Hepatocyte (in vitro differentiated cells): Measurements from ENCODE around the gene HYLS1. TPM values are rescaled to one million over a fixed set of nuclear protein-coding genes. Genes with fewer than 3 reads are reported as not detected.

Experiments used
- DNase-seq: peaks from one replicate; pipeline ENCODE4 v3.0.0-alpha.2; 2016; ENCODE audit warnings: low spot score
- H2AFZ ChIP-seq: fragments of 200-600 bp; sonication (generic); 2 replicates; pipeline ENCODE4 v1.6.0; 2016; ENCODE audit warnings: antibody characterized with exemption, mild to moderate bottlenecking
- H3K27ac ChIP-seq: fragments of 200-600 bp; sonication (generic); 2 replicates; pipeline ENCODE4 v1.5.1; 2016; ENCODE audit warnings: mild to moderate bottlenecking
- H3K27me3 ChIP-seq: fragments of 200-600 bp; sonication (generic); 2 replicates; pipeline ENCODE4 v1.6.1; 2016
- H3K36me3 ChIP-seq: fragments of 200-600 bp; sonication (generic); replicated peaks from 2 replicates; pipeline ENCODE4 v1.5.1; 2016; ENCODE audit warnings: low read depth; ENCODE audit not compliant: insufficient read depth
- H3K4me1 ChIP-seq: fragments of 200-600 bp; sonication (generic); 2 replicates; pipeline ENCODE4 v1.5.1; 2016; ENCODE audit warnings: mild to moderate bottlenecking, moderate library complexity; ENCODE audit not compliant: insufficient read depth
- H3K4me2 ChIP-seq: fragments of 200-600 bp; sonication (generic); 2 replicates; pipeline ENCODE4 v1.6.0; 2016
- H3K4me3 ChIP-seq: fragments of 200-600 bp; sonication (generic); 2 replicates; pipeline ENCODE4 v1.5.1; 2016; ENCODE audit warnings: mild to moderate bottlenecking
- H3K79me2 ChIP-seq: fragments of 200-600 bp; sonication (generic); 2 replicates; pipeline ENCODE4 v1.6.0; 2017; ENCODE audit warnings: mild to moderate bottlenecking
- H3K9me2 ChIP-seq: fragments of 200-600 bp; sonication (generic); replicated peaks from 2 replicates; pipeline ENCODE4 v1.6.0; 2017; ENCODE audit warnings: mild to moderate bottlenecking; ENCODE audit not compliant: insufficient read depth
- H3K9me3 ChIP-seq: fragments of 200-600 bp; sonication (generic); 2 replicates; pipeline ENCODE4 v1.5.1; 2016; ENCODE audit warnings: low read depth, mild to moderate bottlenecking
- H4K20me1 ChIP-seq: fragments of 200-600 bp; sonication (generic); 2 replicates; pipeline ENCODE4 v1.6.0; 2016; ENCODE audit warnings: mild to moderate bottlenecking; ENCODE audit not compliant: insufficient read depth, poor library complexity, severe bottlenecking
- EZH2 ChIP-seq: fragments of 200-600 bp; sonication (generic); IDR thresholded peaks from 2 replicates; pipeline ENCODE4 v1.6.1; 2016; ENCODE audit warnings: antibody characterized with exemption, mild to moderate bottlenecking, borderline replicate concordance
- EZH2phosphoT487 ChIP-seq: fragments of 200-600 bp; sonication (generic); IDR thresholded peaks from one replicate; pipeline ENCODE4 v1.6.1; 2018; ENCODE audit warnings: antibody characterized with exemption, mild to moderate bottlenecking, low read depth, moderate library complexity; ENCODE audit not compliant: unreplicated experiment, severe bottlenecking
- WGBS: methylation state at CpG from one replicate; pipeline ENCODE4 v1.1.6; 2016; ENCODE audit warnings: low lambda C conversion rate; ENCODE audit errors: missing lambda C conversion rate; 5-methylcytosine and 5-hydroxymethylcytosine counted together
- polyA plus RNA-seq: library from polyadenylated mRNA; unstranded; fragments of >200 nt; fragmentation: Nextera tagmentation; extraction: Ambion mirVana; gene quantifications from 2 replicates; pipeline ENCODE4 v1.2.1, GENCODE V29; 2016
- total RNA-seq: library from RNA; depleted of rRNA; stranded (reverse); fragments of >200 nt; gene quantifications from 2 replicates; pipeline ENCODE4 v1.2.3, GENCODE V29; 2014
- TF ChIP-seq, protein P1 (sequence below): fragments of 200-600 bp; sonication (generic); IDR thresholded peaks from 2 replicates; pipeline ENCODE4 v1.5.1; 2016; ENCODE audit warnings: antibody characterized with exemption, mild to moderate bottlenecking; ENCODE audit not compliant: poor library complexity

Gene HYLS1
- total and polyA plus RNA-seq, 2 experiments from 2014 or later, result 5.4 to 5.7 TPM

DNA sequence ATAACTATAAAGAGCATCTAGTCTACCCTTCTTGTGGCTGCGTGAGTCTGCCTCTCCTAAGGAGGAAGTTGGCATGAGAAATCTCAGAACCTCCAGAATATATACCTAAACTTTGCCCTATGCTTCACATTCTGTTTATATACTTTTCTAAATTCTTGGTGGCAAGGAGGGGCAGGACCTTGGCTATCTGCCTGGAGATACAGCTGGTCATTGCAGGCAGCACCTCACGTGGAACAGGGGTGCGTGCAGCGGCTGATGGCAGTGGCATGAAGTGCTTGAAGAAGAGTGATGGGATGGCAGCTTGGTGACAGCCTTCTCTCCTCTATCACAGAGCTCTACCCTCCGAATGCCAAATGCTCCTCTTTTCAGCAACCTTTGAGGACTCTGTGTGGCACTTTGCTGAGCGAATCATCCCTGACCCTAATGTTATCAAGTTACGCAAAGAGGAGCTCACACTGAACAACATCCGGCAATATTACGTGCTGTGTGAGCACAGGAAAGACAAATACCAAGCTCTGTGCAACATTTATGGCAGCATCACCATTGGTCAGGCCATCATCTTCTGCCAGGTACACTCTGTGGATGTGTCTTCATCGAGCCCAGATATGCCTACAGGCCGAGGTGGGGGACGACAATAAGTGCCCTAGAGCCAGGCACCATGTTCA is 29.3 kb downstream of the HYLS1 start:
- Histone ChIP-seq H3K27ac (no peak overlapping the region), H3K4me1 (no peaks in the 10 kb centered on the region), H3K9me3 (no peaks in the 10 kb centered on the region), H3K4me2 (no peak overlapping the region), H4K20me1 (no peaks in the 10 kb centered on the region), H2AFZ (no peak overlapping the region), H3K4me3 (no peak overlapping the region), H3K79me2 (no peaks in the 10 kb centered on the region), H3K27me3 (peaks cover 19% of the 10 kb centered on the region), H3K9me2 (no peaks in the 10 kb centered on the region), H3K36me3 (no peaks in the 10 kb centered on the region)
- TF ChIP-seq EZH2phosphoT487, result no peak
- TF ChIP-seq, protein P1, sequence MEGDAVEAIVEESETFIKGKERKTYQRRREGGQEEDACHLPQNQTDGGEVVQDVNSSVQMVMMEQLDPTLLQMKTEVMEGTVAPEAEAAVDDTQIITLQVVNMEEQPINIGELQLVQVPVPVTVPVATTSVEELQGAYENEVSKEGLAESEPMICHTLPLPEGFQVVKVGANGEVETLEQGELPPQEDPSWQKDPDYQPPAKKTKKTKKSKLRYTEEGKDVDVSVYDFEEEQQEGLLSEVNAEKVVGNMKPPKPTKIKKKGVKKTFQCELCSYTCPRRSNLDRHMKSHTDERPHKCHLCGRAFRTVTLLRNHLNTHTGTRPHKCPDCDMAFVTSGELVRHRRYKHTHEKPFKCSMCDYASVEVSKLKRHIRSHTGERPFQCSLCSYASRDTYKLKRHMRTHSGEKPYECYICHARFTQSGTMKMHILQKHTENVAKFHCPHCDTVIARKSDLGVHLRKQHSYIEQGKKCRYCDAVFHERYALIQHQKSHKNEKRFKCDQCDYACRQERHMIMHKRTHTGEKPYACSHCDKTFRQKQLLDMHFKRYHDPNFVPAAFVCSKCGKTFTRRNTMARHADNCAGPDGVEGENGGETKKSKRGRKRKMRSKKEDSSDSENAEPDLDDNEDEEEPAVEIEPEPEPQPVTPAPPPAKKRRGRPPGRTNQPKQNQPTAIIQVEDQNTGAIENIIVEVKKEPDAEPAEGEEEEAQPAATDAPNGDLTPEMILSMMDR, result no peak
- no peak for TF ChIP-seq EZH2
- no peak for DNase-seq
- WGBS, result 84% methylated on average over 12 of the region's 12 CpGs

DNA sequence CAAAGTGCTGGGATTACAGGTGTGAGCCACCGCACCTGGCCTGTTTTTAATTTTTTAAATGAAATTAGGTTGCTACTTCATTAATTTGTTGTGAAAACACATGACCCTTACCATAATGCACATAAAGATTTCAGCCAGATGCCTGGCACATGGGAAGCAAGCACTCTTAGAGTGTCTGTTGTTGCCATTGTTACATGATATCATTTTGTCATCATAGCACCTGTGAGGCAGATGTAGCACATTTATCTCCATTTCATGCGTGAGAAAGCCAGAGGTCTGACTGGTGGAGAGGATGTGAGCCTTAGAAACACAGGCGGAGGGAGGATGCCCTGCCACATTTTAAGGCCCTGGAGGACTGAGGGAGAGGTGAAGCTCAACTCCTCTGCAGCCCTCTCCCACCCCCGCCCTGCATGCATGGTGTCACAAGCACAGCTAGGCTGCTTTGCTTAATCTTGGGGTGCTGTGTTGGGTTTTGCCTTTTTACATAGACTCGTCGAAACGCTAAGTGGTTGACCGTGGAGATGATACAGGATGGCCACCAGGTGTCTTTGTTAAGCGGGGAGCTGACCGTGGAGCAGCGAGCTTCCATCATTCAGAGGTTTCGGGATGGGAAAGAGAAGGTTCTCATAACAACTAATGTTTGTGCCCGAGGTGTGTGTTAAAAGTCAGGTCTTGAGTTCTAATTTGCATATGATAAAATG is 30.8 kb downstream of the HYLS1 start:
- H3K36me3 ChIP-seq, result no peaks in the 10 kb centered on the region
- H3K27ac ChIP-seq, result no peak overlapping the region
- H3K9me2 ChIP-seq, result no peaks in the 10 kb centered on the region
- no peaks in the 10 kb centered on the region for H3K4me1 ChIP-seq
- DNase-seq, result no peak
- peaks cover 19% of the 10 kb centered on the region for H3K27me3 ChIP-seq
- H3K4me3 ChIP-seq, result no peak overlapping the region
- no peak overlapping the region for H3K4me2 ChIP-seq
- no peaks in the 10 kb centered on the region for H3K79me2 ChIP-seq
- WGBS, result 79% methylated on average over 13 of the region's 13 CpGs
- no peak overlapping the region for H2AFZ ChIP-seq
- TF ChIP-seq EZH2 (no peak), EZH2phosphoT487 (no peak)
- TF ChIP-seq, protein P1, result no peak
- H3K9me3 ChIP-seq, result no peaks in the 10 kb centered on the region
- H4K20me1 ChIP-seq, result no peaks in the 10 kb centered on the region

DNA sequence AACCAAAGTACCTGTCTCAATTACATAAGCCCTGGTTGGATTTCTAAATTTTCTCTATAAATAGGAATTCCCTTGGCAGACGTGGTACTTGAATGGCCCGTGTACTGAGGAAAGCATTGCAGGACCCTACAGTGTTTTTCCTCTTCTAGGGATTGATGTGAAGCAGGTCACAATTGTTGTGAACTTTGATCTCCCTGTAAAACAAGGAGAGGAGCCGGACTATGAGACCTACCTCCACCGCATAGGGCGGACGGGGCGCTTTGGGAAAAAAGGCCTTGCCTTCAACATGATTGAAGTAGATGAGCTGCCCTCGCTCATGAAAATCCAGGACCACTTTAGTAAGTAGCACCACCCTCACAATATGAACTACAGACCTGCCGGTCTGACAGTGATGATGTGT is 33.6 kb downstream of the HYLS1 start:
- Histone ChIP-seq H2AFZ (no peak overlapping the region), H3K36me3 (no peaks in the 10 kb centered on the region), H3K4me3 (no peak overlapping the region), H3K4me1 (peaks cover 13% of the 10 kb centered on the region), H4K20me1 (no peaks in the 10 kb centered on the region), H3K27ac (no peak overlapping the region), H3K27me3 (peaks cover 13% of the 10 kb centered on the region), H3K4me2 (no peak overlapping the region), H3K79me2 (no peaks in the 10 kb centered on the region), H3K9me2 (no peaks in the 10 kb centered on the region), H3K9me3 (no peaks in the 10 kb centered on the region)
- no peak for DNase-seq
- TF ChIP-seq, protein P1, result no peak
- no peak for TF ChIP-seq EZH2phosphoT487
- TF ChIP-seq EZH2, result no peak
- 84% methylated on average over 9 of the region's 9 CpGs for WGBS
